Dendritic cell treated with granulocyte-macrophage colony-stimulating factor and Interleukin-4, amounts not matched to agents 40 ng/mL and 50 ng/mL, for 4 days (primary cell): Measurements from ENCODE around the gene CELF5.

Experiments
- H3K27ac Mint-ChIP-seq: one replicate; pipeline ENCODE4 v1.8.0; 2022; ENCODE audit warnings: mild to moderate bottlenecking, mixed read lengths
- H3K27me3 Mint-ChIP-seq: one replicate; pipeline ENCODE4 v1.8.0; 2022; ENCODE audit warnings: mild to moderate bottlenecking, mixed read lengths
- H3K36me3 Mint-ChIP-seq: one replicate; pipeline ENCODE4 v1.8.0; 2022; ENCODE audit warnings: low read depth, mixed read lengths
- H3K4me1 Mint-ChIP-seq: one replicate; pipeline ENCODE4 v1.8.0; 2022; ENCODE audit warnings: low read depth, mixed read lengths
- H3K4me3 Mint-ChIP-seq: one replicate; pipeline ENCODE4 v1.8.0; 2022; ENCODE audit warnings: mild to moderate bottlenecking, moderate library complexity, mixed read lengths
- H3K9me3 Mint-ChIP-seq: one replicate; pipeline ENCODE4 v1.8.0; 2022; ENCODE audit warnings: mixed read lengths
- intact Hi-C: fragments of 100-400 bp; cut with micrococcal nuclease; formaldehyde crosslinking; loops from one replicate; pipeline ENCODE4 v1.15.0; 2022

The CELF5 gene

DNA sequence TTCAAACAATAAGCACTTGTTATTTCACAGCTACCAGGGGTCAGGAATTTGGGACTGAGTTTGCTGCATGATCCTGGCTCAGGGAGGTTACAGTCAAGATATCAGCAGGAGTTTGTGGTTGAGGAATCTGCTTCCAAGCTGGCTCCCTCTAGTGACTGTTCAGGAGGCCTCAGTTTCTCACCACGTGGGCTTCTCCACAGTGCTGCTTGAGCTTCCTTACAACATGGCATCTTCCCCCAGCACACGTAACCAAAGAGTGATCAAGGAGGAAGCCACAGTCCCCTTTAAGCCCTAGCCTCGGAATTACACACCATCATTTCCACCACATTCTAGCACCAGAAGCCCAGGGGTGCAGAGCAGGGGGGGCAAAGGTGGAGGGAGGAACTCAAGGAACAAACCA is 28.8 kb downstream of the CELF5 start:
- H3K4me3 Mint-ChIP-seq = no peak overlapping the region
- H3K9me3 Mint-ChIP-seq = peaks cover 6% of the 10 kb centered on the region
- no peak overlapping the region for H3K27ac Mint-ChIP-seq
- H3K4me1 Mint-ChIP-seq = no peaks in the 10 kb centered on the region
- peaks cover 12% of the 10 kb centered on the region for H3K27me3 Mint-ChIP-seq
- intact Hi-C loops = no loop called here
- H3K36me3 Mint-ChIP-seq = no peaks in the 10 kb centered on the region

DNA sequence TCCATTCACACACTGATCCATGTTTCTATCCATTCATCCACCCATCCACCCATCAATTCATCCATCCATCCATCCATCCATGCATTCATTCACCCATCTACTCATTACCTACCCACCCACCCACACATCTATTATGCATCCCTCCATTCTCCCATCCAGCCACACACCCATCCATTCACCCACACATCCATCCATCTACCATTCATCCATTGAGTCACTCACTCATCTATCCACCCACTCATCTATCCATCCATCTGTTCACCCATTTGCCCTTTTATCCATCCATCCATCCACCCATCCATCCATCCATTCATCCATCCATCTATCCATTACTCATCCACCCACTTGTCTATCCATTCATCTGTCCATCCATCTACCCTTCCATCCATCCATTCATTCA is 30.1 kb downstream of the CELF5 start:
- H3K9me3 Mint-ChIP-seq = peaks cover 6% of the 10 kb centered on the region
- H3K36me3 Mint-ChIP-seq = no peaks in the 10 kb centered on the region
- intact Hi-C loops = no loop called here
- H3K4me1 Mint-ChIP-seq = no peaks in the 10 kb centered on the region
- peaks cover 16% of the 10 kb centered on the region for H3K27me3 Mint-ChIP-seq
- no peak overlapping the region for H3K27ac Mint-ChIP-seq
- no peak overlapping the region for H3K4me3 Mint-ChIP-seq

DNA sequence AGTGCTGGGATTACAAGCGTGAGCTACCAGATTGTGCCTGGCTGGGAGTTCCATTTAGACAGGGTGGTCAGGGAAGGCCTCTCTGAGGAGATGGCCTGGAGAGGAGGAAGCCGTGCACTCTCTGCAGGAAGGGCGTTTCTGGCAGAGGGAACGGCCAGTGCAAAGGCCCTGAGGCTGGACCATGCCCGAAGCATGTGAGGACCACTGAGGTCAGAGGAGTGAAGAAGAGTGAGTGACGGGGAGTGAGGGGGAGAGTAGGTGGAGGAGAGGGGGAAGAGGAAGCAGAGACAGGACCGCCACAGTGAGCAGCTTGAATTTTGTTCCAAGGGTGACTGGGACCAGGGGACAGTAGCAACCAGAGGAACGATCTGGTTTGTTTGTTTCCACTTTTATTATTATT is 32.6 kb downstream of the CELF5 start:
- H3K27ac Mint-ChIP-seq = no peak overlapping the region
- no peaks in the 10 kb centered on the region for H3K36me3 Mint-ChIP-seq
- no peaks in the 10 kb centered on the region for H3K4me1 Mint-ChIP-seq
- no peak overlapping the region for H3K4me3 Mint-ChIP-seq
- H3K9me3 Mint-ChIP-seq = peaks cover 6% of the 10 kb centered on the region
- peaks cover 14% of the 10 kb centered on the region for H3K27me3 Mint-ChIP-seq
- intact Hi-C loops = no loop called here

DNA sequence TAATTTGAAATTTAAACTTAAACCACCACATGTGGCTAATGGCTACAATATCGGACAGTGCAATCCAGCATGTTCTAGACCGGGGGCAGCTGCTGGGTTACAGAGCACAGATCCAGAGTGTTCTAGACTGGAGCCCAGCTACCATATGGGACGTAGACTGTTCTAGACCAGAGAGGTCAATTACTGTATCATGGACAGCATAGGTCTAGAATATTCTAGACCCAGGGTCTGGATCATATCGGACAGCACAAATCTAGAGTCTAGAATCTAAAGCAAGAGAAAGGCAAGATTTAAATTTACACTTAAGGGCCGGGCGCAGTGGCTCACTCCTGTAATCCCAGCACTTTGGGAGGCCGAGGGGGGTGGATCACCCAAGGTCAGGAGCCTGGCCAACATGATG is 37.9 kb downstream of the CELF5 start:
- H3K27me3 Mint-ChIP-seq = peaks cover 23% of the 10 kb centered on the region
- no peaks in the 10 kb centered on the region for H3K4me1 Mint-ChIP-seq
- no peak overlapping the region for H3K4me3 Mint-ChIP-seq
- no peak overlapping the region for H3K27ac Mint-ChIP-seq
- H3K9me3 Mint-ChIP-seq = no peaks in the 10 kb centered on the region
- intact Hi-C loops = no loop called here
- H3K36me3 Mint-ChIP-seq = no peaks in the 10 kb centered on the region

DNA sequence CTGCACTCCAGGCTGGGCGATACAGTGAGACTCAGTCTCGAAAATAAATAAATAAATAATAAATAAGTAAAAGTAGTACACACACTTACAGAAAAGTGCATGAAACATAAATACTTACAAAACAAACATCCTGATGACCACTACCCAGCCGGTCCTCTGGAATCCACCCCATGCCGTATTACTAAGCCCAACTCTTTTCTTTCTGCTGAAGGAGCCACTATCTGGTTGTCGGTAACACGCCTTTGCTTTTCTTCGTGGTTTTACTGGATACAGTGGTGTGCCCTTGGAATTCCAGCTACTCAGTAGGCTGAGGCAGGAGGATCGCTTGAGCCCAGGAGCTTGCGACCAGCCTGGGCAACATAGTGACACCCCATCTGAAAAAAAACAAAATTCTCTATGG is 39.4 kb downstream of the CELF5 start:
- H3K36me3 Mint-ChIP-seq = no peaks in the 10 kb centered on the region
- H3K4me3 Mint-ChIP-seq = no peak overlapping the region
- no peaks in the 10 kb centered on the region for H3K9me3 Mint-ChIP-seq
- no peak overlapping the region for H3K27ac Mint-ChIP-seq
- no peaks in the 10 kb centered on the region for H3K4me1 Mint-ChIP-seq
- intact Hi-C loops = no loop called here
- peaks cover 34% of the 10 kb centered on the region for H3K27me3 Mint-ChIP-seq

DNA sequence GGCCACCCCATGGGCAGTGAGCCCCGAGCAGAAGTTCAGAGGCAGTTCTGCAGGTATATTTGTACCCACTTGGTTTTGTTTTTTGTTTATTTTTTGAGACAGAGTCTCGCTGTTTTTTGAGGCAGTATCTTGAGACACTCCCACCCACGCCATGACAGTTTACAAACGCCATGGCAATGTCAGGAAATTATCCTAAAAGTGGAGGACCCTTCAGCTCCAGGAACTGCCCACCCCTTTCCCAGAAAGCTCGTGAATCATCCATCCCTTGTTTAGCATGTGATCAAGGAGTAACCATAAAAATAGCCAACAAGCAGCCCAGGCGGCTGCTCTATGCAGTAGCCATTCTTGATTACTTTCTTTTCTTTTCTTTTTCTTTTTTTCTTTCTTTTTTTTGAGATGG is 41.0 kb downstream of the CELF5 start:
- intact Hi-C loops = no loop called here
- peaks cover 41% of the 10 kb centered on the region for H3K27me3 Mint-ChIP-seq
- no peaks in the 10 kb centered on the region for H3K36me3 Mint-ChIP-seq
- no peak overlapping the region for H3K27ac Mint-ChIP-seq
- no peak overlapping the region for H3K4me3 Mint-ChIP-seq
- H3K4me1 Mint-ChIP-seq = no peaks in the 10 kb centered on the region
- no peaks in the 10 kb centered on the region for H3K9me3 Mint-ChIP-seq

DNA sequence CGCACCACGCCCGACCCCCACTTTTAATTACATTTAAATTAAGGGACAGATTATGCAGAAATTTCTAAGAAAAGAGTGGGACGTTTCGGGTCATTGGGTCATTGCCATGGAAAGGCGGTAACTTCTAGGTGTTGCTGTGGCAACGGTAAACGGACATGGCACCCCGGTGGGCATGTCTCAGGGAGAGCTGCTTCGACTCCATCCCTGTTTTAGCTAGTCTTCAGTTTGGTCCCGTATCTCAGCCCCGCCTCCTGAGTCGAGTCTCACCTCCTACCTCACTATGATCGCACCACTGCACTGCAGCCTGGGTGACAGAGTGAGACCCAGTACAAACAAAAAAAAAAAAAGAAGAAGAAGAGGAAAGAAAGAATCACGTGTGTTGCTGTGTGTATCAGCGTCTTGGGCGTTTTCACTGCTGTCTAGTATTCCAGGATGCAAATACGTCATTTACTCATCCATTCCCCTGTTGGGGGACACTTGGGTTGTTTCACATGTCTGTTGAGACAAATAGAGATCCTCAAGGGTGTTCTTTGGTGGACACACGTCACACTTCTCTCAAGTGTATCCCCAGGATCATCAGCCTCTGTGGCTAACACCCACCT is 41.7 kb downstream of the CELF5 start:
- H3K27ac Mint-ChIP-seq = no peak overlapping the region
- H3K4me1 Mint-ChIP-seq = no peaks in the 10 kb centered on the region
- H3K36me3 Mint-ChIP-seq = no peaks in the 10 kb centered on the region
- no peak overlapping the region for H3K4me3 Mint-ChIP-seq
- peaks cover 42% of the 10 kb centered on the region for H3K27me3 Mint-ChIP-seq
- no peaks in the 10 kb centered on the region for H3K9me3 Mint-ChIP-seq
- intact Hi-C loops = no loop called here

DNA sequence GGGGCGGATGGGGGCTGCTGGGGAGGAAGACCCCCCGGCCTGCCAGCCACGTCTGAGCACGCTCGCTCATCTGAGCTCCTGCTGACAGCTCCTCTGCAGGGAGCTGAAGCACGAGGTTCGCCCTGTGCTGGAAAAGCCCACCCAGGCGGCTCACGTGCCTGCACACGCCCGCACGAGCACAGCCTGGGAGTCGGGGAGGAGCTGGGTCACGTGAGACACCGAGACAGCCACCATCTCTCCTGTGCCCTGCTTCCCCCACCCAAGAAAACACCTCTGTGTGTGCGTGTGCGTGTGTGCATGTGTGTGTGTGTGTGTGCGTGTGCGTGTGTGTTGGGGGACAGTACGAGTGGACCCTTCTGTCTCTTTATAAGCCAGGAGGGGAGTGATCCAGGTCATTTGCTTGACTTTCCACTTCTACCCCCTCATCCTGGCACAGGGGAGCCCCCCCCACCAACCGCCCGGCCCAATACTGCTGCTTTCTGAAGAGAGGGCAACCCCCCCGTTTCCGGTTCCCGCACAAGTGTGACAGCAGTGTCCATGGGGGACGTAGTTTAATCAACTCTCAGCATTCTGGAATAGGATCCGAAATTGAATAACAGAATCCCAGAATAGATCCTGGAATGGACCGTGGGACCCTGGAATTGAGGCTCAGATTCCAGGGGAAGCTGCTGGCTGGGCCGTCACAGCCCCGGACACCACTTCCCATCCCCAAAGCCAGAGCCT is 42.5 kb downstream of the CELF5 start:
- Mint-ChIP-seq H3K4me1 (no peaks in the 10 kb centered on the region), H3K4me3 (no peak overlapping the region), H3K36me3 (no peaks in the 10 kb centered on the region), H3K27me3 (peaks cover 50% of the 10 kb centered on the region), H3K9me3 (no peaks in the 10 kb centered on the region), H3K27ac (no peak overlapping the region)
- intact Hi-C loops = no loop called here

DNA sequence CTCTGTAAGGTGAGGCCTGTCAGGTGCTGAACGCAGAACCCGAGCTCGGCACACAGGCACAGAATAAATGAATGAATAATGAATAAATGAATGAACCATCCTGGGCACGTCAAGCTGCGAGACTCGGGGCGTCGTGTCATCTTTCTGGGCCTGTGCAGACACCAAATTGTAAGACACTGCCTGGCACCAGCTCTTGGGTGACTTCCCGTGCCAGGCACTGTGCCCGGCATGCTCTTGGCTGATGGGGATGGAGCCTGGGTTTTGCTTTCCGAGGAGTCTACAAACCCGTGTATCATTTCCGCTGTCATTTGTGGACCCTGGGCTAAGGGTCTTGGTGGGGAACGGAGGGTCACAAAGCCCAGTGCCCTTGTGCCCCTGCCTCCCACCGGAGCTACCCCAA is 43.9 kb downstream of the CELF5 start:
- Mint-ChIP-seq H3K27me3 (peaks cover 59% of the 10 kb centered on the region), H3K36me3 (no peaks in the 10 kb centered on the region), H3K9me3 (peaks cover 9% of the 10 kb centered on the region), H3K4me1 (no peaks in the 10 kb centered on the region), H3K27ac (no peak overlapping the region), H3K4me3 (no peak overlapping the region)
- intact Hi-C loops = no loop called here

DNA sequence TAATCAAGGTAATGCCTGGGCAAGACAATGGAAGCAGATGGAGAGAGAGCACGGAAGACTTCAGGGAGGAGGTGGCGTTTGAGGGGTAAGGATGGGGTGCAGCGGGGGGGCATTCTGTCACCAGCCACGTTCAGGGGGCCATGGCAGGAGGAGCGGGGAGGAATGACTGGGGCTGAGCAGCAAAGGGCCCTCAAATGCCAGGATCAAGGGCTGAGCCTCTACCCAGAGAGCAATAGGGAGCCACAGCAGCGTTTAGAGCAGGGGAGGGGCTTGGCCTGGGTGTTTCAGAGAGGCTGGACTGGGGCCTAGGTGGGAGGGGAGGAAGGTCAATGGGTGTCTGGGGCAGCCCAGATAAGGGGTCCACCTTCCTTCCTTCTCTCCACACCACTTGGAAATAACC is 44.3 kb downstream of the CELF5 start:
- Mint-ChIP-seq H3K9me3 (peaks cover 13% of the 10 kb centered on the region), H3K27ac (no peak overlapping the region), H3K36me3 (no peaks in the 10 kb centered on the region), H3K4me1 (no peaks in the 10 kb centered on the region), H3K4me3 (no peak overlapping the region), H3K27me3 (peaks cover 63% of the 10 kb centered on the region)
- intact Hi-C loops = no loop called here

DNA sequence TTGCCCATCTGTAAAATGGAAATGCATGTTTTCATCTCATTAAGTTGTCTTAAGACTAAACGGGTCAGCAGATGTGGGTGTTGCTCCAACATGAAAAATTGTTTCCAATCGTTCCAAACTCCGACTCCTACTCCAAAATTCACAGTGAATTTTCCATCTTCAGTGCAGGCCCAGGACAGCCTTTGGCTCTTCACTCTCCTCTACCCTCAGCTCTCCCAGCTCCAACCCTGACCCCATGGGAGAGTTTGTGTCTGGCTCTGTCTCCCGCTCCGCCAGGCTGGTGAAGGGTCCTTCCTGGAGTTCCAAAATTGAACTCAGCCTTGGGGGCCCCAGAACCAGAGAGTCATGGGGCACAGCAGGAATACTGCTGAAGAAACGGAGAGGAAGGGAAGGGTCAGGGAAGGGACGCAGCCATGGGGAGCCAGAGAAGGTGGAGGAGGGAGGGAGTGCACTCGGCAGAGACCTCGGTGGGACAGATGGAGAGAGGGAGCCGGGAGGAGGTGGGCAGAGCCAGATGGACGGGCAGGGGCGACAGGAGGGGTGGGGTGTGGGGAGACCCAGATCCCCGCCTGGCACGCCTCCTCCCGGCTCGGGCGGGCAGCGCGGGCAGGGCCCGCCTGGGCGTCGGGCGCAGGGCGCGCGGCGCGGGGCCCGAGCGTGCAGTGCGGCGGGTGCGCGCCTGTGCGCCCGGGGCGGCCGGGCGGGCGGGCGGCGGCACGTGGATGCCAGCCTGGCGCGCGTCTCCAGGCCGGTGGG is 45.6 kb downstream of the CELF5 start:
- H3K4me3 Mint-ChIP-seq = no peak overlapping the region
- peaks cover 3% of the 10 kb centered on the region for H3K4me1 Mint-ChIP-seq
- H3K27me3 Mint-ChIP-seq = peaks cover 75% of the 10 kb centered on the region
- no peaks in the 10 kb centered on the region for H3K36me3 Mint-ChIP-seq
- intact Hi-C loops = no loop called here
- H3K27ac Mint-ChIP-seq = no peak overlapping the region
- peaks cover 14% of the 10 kb centered on the region for H3K9me3 Mint-ChIP-seq

DNA sequence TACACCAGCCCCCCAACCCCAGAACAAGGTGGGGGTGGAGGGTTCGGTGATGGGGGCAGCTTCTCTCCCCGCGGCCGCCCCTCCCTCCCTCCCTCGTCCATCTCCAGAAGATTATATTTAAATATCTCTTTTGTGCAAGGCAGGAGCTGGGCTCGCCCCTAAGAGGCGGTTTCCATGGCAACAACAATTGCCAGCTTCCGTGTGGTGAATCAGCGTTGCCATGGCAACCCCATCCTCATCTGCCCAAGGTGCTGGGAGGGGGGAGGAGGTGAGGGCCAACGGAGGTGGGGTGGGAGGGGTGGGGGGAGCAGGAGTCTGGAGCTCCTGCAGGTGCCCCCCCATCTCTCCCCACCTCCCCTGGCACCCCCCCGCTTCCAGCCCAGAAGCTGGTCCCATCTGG is 46.4 kb downstream of the CELF5 start:
- peaks cover 79% of the 10 kb centered on the region for H3K27me3 Mint-ChIP-seq

DNA sequence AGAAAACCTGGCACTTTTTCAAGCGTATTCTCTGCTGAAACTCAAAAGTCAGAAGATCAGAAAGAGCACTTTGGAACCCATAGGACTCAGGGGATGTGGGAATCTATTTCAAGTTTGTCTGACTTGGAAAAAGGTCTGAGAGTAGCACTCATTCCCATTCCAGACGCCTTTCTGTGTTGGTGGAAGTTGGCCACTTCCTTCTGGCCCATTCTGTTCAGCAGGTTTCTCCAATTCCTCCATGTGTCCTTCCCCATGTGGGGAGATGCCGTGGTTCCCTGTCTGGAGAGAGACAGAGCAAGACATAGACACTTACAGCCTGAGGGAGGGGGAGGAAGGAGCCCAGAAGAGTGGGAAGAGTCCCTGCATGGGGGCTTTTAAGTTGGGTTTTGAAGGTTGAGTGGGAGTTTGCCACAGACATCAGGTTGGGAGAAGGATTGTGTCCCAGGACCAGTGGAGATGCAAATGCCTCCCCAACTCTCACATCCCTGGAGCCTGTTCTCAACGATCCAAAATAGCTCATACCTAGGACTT is 48.0 kb downstream of the CELF5 start:
- Mint-ChIP-seq H3K27me3 (peaks cover 75% of the 10 kb centered on the region), H3K27ac (no peak overlapping the region), H3K4me3 (no peak overlapping the region), H3K4me1 (peaks cover 9% of the 10 kb centered on the region), H3K9me3 (peaks cover 14% of the 10 kb centered on the region), H3K36me3 (no peaks in the 10 kb centered on the region)
- intact Hi-C loops = no loop called here

More for the DNA sequence above, 46.4 kb downstream of the CELF5 start:
- peaks cover 9% of the 10 kb centered on the region for H3K4me1 Mint-ChIP-seq
- no peak overlapping the region for H3K27ac Mint-ChIP-seq
- no peak overlapping the region for H3K4me3 Mint-ChIP-seq
- no peaks in the 10 kb centered on the region for H3K36me3 Mint-ChIP-seq
- intact Hi-C loops = no loop called here
- peaks cover 14% of the 10 kb centered on the region for H3K9me3 Mint-ChIP-seq

DNA sequence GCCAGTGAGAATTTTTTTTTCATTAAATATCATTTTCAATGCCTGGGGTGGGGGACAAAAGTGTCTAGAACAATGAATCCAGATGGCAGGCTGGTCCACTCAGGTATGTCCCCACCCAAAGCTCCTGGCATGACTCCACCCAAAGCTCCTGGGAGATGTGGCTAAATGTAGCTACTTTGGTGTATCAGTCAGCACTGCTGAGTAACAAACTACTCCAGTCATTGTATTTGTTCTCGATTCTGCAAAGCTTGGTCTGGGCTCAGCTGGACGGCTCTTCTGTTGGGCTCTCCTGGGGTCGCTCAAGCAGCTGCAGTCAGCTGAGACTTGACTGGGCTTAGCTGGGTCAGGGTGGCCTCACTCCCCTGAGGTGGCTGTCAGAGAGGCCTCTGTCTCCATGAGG is 48.5 kb downstream of the CELF5 start:
- Mint-ChIP-seq H3K36me3 (no peaks in the 10 kb centered on the region), H3K9me3 (peaks cover 14% of the 10 kb centered on the region), H3K4me3 (no peak overlapping the region), H3K27ac (no peak overlapping the region), H3K27me3 (peaks cover 75% of the 10 kb centered on the region), H3K4me1 (peaks cover 9% of the 10 kb centered on the region)
- intact Hi-C loops = no loop called here
